ENCODE measurements around the gene RPS29. TPM values are rescaled to one million over a fixed set of nuclear protein-coding genes. Genes with fewer than 3 reads are reported as not detected.

Gene RPS29
- total and polyA plus RNA-seq, 2 of the 13 experiments (the other 11 are each of a cell fraction or from before 2014, with no cell fraction given), result 4,303 to 8,215 TPM

DNA sequence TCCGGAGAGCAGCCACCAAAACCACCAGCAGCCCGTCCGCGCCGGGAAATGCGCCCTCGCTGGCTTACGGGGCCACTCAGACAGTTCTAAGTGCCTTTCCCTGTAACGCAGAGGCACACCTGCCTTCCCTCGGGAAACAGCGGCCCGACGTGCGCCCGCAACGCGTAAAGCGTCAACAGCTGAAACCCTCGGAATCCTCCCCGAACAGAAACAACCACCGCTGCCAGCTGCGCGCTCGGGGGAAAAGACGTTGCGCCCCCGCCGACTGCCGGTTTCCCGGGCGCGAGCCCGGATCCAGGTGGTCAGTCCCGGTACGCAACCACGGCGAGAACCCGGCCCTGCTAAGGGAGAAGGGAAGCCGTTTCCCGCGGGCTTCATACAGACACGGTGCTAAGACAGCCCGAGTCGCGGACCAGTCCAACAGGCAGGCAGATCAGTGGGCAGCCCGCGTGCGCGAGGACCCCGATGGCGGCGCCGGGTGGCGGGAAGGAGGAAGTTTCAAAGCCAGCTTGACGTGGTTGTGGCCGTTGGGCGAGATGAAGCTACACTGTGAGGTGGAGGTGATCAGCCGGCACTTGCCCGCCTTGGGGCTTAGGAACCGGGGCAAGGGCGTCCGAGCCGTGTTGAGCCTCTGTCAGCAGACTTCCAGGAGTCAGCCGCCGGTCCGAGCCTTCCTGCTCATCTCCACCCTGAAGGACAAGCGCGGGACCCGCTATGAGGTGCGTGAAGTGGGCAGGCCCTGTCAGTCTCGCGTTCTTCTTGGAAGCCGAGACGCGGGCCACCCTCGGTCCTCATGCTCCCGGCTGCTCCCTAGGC, 12.5 kb upstream of the RPS29 start, which contains the start of gene LRR1 (continued):
- TF ChIP-seq, protein P1, sequence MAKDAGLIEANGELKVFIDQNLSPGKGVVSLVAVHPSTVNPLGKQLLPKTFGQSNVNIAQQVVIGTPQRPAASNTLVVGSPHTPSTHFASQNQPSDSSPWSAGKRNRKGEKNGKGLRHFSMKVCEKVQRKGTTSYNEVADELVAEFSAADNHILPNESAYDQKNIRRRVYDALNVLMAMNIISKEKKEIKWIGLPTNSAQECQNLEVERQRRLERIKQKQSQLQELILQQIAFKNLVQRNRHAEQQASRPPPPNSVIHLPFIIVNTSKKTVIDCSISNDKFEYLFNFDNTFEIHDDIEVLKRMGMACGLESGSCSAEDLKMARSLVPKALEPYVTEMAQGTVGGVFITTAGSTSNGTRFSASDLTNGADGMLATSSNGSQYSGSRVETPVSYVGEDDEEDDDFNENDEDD (CRISPR knock-in tag; IDR thresholded peaks at IDR 0.05; ENCODE audit: borderline replicate concordance), result peak; percentile 99
- TF ChIP-seq FOSL1 (CRISPR knock-in tag; IDR thresholded peaks at IDR 0.05; ENCODE audit: borderline replicate concordance) (no peak), ATF3 (CRISPR knock-in tag; IDR thresholded peaks at IDR 0.05) (0 out of 2 replicates have a peak, but pooled peaks have one; percentile 17), U2AF1 (optimal IDR thresholded peaks at IDR 0.05; ENCODE audit: low read depth, low read length) (no peak), MYPOP (CRISPR knock-in tag; IDR thresholded peaks at IDR 0.05) (peak; percentile 93), JUN (CRISPR knock-in tag; IDR thresholded peaks at IDR 0.05) (no peak), IKZF1 (IDR thresholded peaks at IDR 0.05) (no peak), GPN1 (CRISPR knock-in tag; IDR thresholded peaks at IDR 0.05; ENCODE audit: borderline replicate concordance) (no peak), GATA4 (IDR thresholded peaks at IDR 0.05; ENCODE audit: borderline replicate concordance, low read depth) (no peak), ZNF143 (CRISPR knock-in tag; IDR thresholded peaks at IDR 0.05) (peak; percentile 64), ZNF790 (CRISPR knock-in tag; IDR thresholded peaks at IDR 0.05; ENCODE audit: borderline replicate concordance) (no peak; the same call in 1 of the 2 replicates), TGIF2 (CRISPR knock-in tag; IDR thresholded peaks at IDR 0.05) (peak; percentile 67; the same call in 1 of the 2 replicates), MYC (CRISPR knock-in tag; IDR thresholded peaks at IDR 0.05; ENCODE audit: borderline replicate concordance) (peak; percentile 82), SRSF1 (optimal IDR thresholded peaks at IDR 0.05; ENCODE audit: low read depth, low read length) (no peak), POLR2AphosphoS2 (IDR thresholded peaks at IDR 0.05; ENCODE audit: low read depth, low read length) (no peak), GATAD1 (CRISPR knock-in tag; IDR thresholded peaks at IDR 0.05) (peak; percentile 95), ZNF329 (CRISPR knock-in tag; IDR thresholded peaks at IDR 0.05; ENCODE audit: low read depth) (0 out of 2 replicates have a peak, but pooled peaks have one; percentile 58)
- TF ChIP-seq, protein P2, sequence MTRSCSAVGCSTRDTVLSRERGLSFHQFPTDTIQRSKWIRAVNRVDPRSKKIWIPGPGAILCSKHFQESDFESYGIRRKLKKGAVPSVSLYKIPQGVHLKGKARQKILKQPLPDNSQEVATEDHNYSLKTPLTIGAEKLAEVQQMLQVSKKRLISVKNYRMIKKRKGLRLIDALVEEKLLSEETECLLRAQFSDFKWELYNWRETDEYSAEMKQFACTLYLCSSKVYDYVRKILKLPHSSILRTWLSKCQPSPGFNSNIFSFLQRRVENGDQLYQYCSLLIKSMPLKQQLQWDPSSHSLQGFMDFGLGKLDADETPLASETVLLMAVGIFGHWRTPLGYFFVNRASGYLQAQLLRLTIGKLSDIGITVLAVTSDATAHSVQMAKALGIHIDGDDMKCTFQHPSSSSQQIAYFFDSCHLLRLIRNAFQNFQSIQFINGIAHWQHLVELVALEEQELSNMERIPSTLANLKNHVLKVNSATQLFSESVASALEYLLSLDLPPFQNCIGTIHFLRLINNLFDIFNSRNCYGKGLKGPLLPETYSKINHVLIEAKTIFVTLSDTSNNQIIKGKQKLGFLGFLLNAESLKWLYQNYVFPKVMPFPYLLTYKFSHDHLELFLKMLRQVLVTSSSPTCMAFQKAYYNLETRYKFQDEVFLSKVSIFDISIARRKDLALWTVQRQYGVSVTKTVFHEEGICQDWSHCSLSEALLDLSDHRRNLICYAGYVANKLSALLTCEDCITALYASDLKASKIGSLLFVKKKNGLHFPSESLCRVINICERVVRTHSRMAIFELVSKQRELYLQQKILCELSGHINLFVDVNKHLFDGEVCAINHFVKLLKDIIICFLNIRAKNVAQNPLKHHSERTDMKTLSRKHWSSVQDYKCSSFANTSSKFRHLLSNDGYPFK (CRISPR knock-in tag; IDR thresholded peaks at IDR 0.05; ENCODE audit: borderline replicate concordance), result peak; percentile 81; the same call in 1 of the 2 replicates
- TF ChIP-seq, protein P3, sequence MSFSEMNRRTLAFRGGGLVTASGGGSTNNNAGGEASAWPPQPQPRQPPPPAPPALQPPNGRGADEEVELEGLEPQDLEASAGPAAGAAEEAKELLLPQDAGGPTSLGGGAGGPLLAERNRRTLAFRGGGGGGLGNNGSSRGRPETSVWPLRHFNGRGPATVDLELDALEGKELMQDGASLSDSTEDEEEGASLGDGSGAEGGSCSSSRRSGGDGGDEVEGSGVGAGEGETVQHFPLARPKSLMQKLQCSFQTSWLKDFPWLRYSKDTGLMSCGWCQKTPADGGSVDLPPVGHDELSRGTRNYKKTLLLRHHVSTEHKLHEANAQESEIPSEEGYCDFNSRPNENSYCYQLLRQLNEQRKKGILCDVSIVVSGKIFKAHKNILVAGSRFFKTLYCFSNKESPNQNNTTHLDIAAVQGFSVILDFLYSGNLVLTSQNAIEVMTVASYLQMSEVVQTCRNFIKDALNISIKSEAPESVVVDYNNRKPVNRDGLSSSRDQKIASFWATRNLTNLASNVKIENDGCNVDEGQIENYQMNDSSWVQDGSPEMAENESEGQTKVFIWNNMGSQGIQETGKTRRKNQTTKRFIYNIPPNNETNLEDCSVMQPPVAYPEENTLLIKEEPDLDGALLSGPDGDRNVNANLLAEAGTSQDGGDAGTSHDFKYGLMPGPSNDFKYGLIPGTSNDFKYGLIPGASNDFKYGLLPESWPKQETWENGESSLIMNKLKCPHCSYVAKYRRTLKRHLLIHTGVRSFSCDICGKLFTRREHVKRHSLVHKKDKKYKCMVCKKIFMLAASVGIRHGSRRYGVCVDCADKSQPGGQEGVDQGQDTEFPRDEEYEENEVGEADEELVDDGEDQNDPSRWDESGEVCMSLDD (CRISPR knock-in tag; IDR thresholded peaks at IDR 0.05; ENCODE audit: borderline replicate concordance), result no peak
